ENCODE results near the gene SLC41A1.

The SLC41A1 gene

DNA sequence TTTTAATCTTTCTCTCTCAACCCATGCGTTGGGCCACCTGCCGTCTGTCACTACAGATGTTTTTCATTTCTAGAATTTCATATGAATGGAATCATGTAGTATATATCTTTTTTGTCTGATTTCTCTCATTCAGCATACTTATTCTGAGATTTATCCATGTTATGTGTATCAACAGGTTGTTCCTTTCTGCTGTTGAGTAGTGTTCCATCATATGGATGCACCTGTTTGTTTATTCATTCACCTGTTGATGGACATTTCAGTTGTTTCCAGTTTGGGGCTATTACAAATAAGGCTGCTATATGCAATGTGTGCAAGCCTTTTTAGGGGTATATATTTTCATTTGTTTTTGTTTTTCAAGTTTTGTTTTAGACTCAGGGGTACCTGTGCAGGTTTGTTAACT, 9.4 kb upstream of the SLC41A1 start:
- no peak for DNase-seq (ENCODE audit: low read depth)

- DNase-seq (ENCODE audit: low read depth): no peak
Observed at GRCh38 chr1:205817988-205818387, 5.0 kb upstream of the SLC41A1 start.

DNA sequence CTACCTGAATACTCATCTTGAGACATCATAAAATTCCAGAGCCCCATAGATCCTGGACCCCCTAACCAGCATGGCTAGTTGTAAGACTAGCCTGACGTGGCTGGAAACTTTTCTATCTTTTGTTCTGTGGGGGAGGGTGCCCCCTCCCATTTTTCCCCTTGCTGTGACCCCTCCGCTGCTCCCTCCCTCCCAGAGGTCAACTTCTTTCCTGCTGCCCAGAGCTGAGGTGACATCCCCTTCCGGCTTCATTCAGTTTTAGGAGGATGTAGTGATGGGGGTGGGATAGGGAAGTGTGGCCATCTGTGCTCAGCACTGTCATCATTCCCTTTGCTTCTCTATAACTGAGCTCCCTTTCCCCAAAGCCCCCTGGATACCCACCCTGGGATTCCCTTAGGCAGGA, 4.4 kb upstream of the SLC41A1 start:
- no peak for DNase-seq (ENCODE audit: low read depth)

- no peak for DNase-seq (ENCODE audit: low read depth)
Observed at GRCh38 chr1:205813755-205814058, 709 bp upstream of the SLC41A1 start.

GRCh38 chr1:205812271-205812877, 624 bp downstream of the SLC41A1 start:
- DNase-seq (ENCODE audit: low read depth): peak; percentile 39

DNA sequence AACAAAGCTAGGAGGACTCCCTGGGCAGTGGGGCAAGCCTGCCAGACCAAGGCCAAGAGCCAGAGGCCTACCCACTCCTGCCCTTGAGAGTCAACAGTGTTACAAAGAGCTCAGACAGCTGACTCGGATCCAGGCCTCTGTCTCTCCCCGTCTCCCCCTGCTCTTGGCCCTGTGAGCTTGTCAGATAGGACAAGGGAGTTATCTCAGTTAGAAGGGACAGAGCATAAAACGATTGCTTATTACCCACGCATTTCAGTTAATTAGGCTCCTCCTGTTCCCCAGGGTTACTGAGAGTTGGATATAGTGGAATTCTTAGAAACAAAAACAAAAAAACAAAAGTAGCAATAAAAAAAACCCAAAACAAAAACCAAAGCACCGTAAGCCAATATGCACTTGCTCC, 1.3 kb downstream of the SLC41A1 start:
- DNase-seq (ENCODE audit: low read depth): peak; percentile 14

DNA sequence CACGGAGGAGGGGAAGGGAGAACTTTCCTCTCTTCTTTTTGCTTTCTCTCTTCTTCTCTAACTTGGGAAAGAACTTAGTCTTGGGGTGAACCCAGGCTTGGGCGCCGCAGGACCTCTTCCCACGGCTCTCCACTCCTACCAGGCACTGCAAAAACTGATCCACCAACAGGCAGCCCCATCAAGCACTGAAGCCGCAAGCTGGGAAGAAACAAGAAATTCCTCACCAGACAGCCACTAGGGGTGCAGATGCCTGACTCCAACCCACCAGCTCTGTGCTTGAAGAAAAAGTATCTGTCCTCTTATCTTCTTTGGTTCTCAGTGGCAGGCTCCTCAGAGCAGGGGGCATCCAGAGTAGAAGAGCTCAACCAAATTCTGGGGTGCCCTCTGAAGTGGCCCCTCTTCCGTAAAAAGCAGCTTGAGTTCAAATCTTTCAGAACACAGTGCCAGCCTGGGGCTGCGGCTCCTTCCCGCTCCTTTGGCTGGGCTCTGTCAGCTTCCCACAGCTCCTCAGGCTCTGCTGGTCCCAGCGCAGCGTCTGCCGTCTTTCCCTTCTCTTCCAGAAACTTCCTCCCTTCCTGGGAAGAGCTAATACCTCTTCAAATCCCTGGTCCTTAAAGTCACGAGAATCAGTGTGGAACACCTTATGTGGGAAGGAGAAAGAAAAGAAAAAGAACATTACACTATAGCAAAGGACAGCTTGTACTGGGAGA, 2.4 kb downstream of the SLC41A1 start:
- DNase-seq (ENCODE audit: low read depth): peak; percentile 32

DNA sequence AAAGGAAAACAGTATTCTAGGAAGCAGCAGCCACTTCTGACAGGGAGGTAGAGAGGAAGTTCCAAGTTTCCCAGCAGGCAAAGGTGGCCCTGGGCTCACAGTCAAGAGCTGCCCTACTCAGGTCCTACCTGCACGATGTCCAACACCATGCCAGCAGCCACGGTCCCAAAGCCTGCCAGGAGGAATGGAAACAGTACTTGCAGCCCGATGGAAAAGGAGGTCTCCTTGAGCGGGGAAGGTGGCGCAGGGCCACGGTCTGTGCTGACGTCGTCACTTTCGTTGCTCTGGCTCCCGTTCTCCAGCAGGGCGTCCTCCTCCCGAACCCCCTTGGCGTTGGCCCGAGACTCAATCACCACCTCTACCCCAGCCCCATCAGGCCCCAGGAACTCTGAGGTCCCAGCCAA, 3.1 kb downstream of the SLC41A1 start:
- no peak for DNase-seq (ENCODE audit: low read depth)

GRCh38 chr1:205809469-205809868, 3.5 kb downstream of the SLC41A1 start:
- DNase-seq (ENCODE audit: low read depth): no peak

DNA sequence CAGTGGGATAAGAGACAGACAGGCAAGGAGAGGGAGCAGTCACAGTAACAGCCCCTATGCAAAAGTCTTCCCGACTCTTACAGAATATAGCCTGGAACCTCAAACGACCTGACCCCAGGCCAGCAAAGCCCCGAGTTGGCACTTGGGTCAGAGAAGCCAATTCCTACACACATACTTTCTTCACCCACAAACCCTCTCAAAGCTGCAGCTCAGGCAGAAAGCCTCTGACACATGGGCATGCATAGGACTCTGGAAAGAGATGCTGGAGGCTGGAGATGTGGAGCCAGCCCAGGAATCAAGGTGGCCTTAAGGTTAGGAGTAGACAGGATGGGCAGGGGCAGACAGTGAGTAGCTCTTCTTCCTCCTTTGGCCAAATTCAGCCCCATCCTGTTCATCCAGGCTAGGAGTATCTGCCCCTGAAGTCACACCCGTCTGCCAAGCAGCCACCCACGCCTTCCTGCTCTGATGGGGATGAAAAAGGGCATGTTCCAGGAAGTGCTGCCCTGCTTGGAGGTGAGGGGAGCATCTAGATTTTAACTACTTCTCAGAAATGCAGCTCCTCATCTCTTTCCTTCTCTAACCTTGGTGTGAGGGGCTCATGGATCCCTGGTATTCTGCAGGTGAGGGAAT, 7.8 kb downstream of the SLC41A1 start:
- no peak for DNase-seq (ENCODE audit: low read depth)

- no peak for DNase-seq (ENCODE audit: low read depth)
Observed at GRCh38 chr1:205804605-205805004, 8.4 kb downstream of the SLC41A1 start.

DNA sequence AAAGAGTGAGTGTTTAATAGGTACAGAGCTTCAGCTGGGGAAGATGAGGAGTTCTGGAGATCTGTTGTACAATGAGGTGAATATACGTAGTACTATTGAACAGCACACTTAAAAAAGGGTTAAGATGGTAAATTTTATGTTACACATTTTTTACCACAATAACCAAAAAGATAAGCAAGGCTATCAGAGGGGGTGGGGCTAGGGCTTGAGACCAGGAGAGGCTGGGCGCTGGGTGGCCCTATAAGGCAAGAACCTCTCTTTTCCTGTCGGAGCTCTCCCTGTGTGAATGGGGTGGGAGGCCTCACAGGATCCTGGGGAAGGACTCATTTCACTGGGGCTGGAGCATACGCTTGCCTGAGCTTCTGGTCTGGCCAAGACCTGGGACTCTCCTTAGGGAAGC, 9.0 kb downstream of the SLC41A1 start:
- DNase-seq (ENCODE audit: low read depth): no peak

DNA sequence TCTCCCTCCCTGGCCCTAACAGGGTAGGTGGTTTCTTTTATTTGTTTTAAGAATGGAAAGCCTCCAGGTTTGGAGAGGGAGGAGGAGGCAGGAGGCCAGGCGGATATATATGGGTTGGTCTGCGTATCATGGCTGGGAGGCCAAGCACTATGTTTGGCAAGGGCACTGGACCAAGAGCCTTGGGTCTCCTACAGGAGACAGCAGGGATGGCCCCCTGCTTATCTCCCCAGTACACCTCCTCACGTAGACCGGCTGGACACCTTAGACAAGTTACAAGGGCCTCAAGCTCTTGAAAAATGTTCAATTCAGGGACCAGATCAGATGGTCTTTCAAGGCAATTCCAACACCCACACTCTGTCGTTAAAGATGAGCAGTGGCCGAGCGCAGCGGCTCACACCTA, 10.9 kb downstream of the SLC41A1 start:
- no peak for DNase-seq (ENCODE audit: low read depth)

- DNase-seq (ENCODE audit: low read depth): no peak
Observed at GRCh38 chr1:205800981-205801703, 11.9 kb downstream of the SLC41A1 start.

DNA sequence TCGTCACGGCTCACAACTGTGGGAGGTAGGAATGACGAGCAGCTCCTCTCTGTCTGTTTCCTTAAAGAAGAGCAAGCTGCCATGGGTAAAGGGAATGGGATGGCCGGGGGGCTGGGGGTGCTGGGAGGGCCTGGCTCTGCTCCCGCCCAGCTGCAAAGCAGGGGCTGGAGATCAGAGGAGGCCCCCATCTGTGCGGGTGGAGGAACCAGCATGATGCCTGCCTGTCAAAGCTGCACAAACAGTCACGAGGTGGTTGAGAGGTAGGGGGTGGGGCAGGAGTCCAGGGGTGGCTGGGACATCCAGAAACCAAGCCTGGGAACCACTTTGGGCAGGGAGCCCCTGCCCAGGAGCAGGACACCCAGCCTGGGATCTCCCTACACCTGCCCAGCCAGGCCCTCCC, 12.6 kb downstream of the SLC41A1 start:
- no peak for DNase-seq (ENCODE audit: low read depth)

GRCh38 chr1:205798577-205798976, 14.4 kb downstream of the SLC41A1 start:
- no peak for DNase-seq (ENCODE audit: low read depth)

DNA sequence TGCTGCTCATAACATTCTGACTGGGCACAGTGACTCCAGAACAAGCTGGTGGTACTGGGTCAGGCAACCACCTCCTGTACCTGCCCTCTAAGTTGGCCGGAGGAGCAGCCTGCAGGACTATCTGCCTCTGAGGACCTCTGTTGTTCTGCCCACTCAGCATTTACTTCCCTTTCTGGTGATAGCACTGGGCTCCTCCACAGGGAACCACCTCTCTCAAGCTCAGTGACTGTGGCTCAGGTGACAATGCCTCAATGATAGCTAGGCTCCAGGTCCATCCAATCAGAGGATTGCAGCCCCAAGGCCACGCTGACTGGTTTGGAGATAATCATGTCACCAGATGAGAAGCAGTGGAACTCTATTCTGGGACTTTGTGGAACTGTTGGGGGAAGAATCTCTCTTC, 15.8 kb downstream of the SLC41A1 start:
- no peak for DNase-seq (ENCODE audit: low read depth)

DNA sequence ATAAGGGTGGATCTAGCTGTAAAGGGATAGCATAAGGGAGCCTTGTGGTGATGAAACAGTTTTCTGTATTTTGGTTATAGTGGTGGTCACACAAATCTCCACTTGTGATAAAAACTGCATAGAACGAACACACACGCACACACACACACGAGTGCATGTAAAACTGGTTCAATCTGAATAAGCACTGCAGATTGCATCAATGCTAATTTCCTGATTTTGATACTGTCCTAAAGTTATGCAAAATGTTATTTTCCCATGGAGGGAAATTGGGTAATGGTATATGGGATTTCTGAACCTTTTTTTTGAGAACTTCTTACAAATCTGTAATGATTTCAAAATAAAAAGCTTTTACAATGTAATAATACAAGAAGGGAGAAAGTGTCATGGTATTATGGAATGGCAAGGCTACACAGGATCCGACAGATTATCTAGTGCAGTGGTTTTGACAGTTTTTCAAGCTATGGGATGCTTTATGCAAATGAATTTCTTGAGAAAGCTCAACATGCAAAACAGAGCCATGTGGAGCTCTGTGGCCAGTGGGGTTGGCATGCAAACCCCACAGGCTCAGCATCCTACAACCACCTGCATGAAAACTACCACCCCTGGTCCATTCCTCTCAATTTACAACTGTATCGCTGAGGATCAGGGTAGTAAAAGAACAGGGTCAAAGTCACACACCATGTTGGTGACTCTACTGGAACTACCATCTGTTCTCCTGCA, 18.8 kb downstream of the SLC41A1 start:
- no peak for DNase-seq (ENCODE audit: low read depth)

GRCh38 chr1:205792961-205793673, 19.9 kb downstream of the SLC41A1 start:
- DNase-seq (ENCODE audit: low read depth): no peak

DNA sequence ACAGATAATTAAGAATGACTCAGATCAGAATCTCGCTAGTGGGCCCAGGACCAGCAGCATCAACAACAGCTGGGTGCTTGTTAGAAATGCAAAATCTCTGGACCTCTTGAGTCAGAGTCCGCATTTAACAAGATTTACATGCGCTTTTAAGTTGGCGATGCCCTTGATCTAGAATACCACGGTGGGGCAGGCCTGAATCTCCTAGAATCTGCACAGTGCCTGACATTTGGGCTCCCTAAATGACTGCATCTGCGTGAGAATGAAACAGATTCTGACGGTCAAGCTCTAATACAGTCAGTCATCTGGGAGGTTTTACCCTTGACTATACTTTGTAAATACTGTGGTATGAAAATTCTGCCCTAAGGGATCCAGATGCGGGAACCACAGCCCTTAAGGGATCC, 20.5 kb downstream of the SLC41A1 start:
- DNase-seq (ENCODE audit: low read depth): no peak

DNA sequence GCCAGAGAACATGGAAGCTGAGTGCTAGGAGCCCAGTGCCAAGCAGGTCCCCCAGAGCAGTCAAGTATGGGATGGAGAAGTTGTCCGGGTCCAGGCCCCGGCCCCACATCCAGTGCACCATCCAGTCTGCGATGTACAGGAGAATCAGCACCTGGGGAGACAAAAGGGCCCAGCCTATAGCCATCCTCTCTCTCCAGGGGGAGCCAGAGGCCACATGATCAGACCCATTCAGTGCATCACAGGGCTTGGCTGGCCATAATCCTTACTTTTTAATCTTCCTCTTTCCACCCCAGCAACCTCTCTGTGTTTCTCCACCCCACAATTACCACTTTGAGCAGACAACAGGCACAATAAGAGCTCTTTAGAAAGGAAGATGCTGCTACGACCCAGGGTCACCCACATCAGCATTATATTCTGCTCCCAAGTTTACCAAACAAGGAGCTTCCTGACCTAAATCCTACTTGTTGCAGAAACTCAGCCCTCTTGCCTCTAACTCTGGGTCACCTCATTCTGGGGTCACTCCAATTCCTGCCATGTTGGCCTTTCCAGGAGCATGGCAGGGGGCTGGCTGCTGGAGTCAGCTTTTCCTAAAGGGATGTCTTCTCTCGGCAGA, 21.3 kb downstream of the SLC41A1 start:
- DNase-seq (ENCODE audit: low read depth): peak; percentile 70

Measured in ELR (cell line).